IMR-90 (cell line): ENCODE measurements around the gene ZCCHC24. TPM values are rescaled to one million over a fixed set of nuclear protein-coding genes. Genes with fewer than 3 reads are reported as not detected.

ENCODE experiments used
- ATAC-seq: fragments of 200-7000 bp; cut with Tn5 transposase; 2 replicates; pipeline ENCODE4 v1.9.1; 2020; ENCODE audit warnings: low read depth, mild to moderate bottlenecking, moderate library complexity
- BruUV-seq: library from RNA; stranded (reverse); fragments of 400-500 nt; replicated peaks from 2 replicates; lab custom pipeline; 2021; lab: Mats Ljungman, UMichigan
- CTCF ChIA-PET: fragments of 300-600 bp; formaldehyde crosslinking; extraction: SDS; loops from one replicate; lab custom pipeline; 2021; ENCODE audit warnings: antibody characterized with exemption; lab: Yijun Ruan, JAX
- POLR2A ChIA-PET: fragments of 300-600 bp; sonication (Branson Sonifier 250); formaldehyde crosslinking; loops from one replicate; lab custom pipeline; 2022; ENCODE audit warnings: antibody characterized with exemption; ENCODE audit not compliant: unreplicated experiment; lab: Charles Lee
- DNase-seq: peaks from one replicate; pipeline ENCODE4 v3.0.0; 2013
- H2AFZ ChIP-seq: replicated peaks from 2 replicates; pipeline ENCODE3; 2013; ENCODE audit warnings: low read length, mild to moderate bottlenecking; ENCODE audit not compliant: poor library complexity
- H2AK5ac ChIP-seq: 2 replicates; pipeline ENCODE4 v1.6.1; 2013; ENCODE audit warnings: low read depth, low read length, inconsistent platforms
- H2AK9ac ChIP-seq: replicated peaks from 2 replicates; pipeline ENCODE3; 2013; ENCODE audit warnings: mild to moderate bottlenecking, low read depth, low read length, moderate library complexity; ENCODE audit not compliant: poor library complexity
- H2BK120ac ChIP-seq: 2 replicates; pipeline ENCODE4 v1.6.1; 2013; ENCODE audit warnings: low read depth, low read length, inconsistent platforms
- H2BK15ac ChIP-seq: 3 replicates; pipeline ENCODE4 v1.6.1; 2013; ENCODE audit warnings: low read depth, low read length, inconsistent platforms
- H2BK20ac ChIP-seq: 2 replicates; pipeline ENCODE4 v1.6.1; 2013; ENCODE audit warnings: low read depth, mild to moderate bottlenecking, inconsistent platforms, low read length, moderate library complexity
- H2BK5ac ChIP-seq: 2 replicates; pipeline ENCODE4 v1.6.1; 2013; ENCODE audit warnings: mild to moderate bottlenecking, low read depth, low read length, inconsistent platforms; ENCODE audit not compliant: poor library complexity, severe bottlenecking
- H3K14ac ChIP-seq: replicated peaks from 2 replicates; pipeline ENCODE4 v1.6.1; 2013; ENCODE audit warnings: low read depth, low read length, inconsistent platforms
- H3K18ac ChIP-seq: 2 replicates; pipeline ENCODE4 v1.6.1; 2013; ENCODE audit warnings: low read depth, low read length, control low read depth
- H3K23ac ChIP-seq: 2 replicates; pipeline ENCODE4 v1.6.1; 2013; ENCODE audit warnings: low read depth, low read length, inconsistent platforms
- H3K27ac ChIP-seq: 2 replicates; pipeline ENCODE4 v1.5.1; 2013; ENCODE audit warnings: mild to moderate bottlenecking, control low read depth, low read length; ENCODE audit not compliant: insufficient read depth
- H3K27me3 ChIP-seq: 2 replicates; pipeline ENCODE4 v1.6.1; 2013; ENCODE audit warnings: low read length; ENCODE audit not compliant: control insufficient read depth, insufficient read depth
- H3K36me3 ChIP-seq: 2 replicates; pipeline ENCODE4 v1.6.1; 2013; ENCODE audit warnings: low read length, mixed read lengths; ENCODE audit not compliant: control insufficient read depth, insufficient read depth
- H3K4ac ChIP-seq: 2 replicates; pipeline ENCODE4 v1.6.1; 2013; ENCODE audit warnings: low read depth, low read length, inconsistent platforms
- H3K4me1 ChIP-seq: 2 replicates; pipeline ENCODE4 v1.6.1; 2013; ENCODE audit warnings: low read length, mixed read lengths; ENCODE audit not compliant: control insufficient read depth, insufficient read depth
- H3K4me2 ChIP-seq: 2 replicates; pipeline ENCODE4 v1.6.1; 2013; ENCODE audit warnings: low read depth, mild to moderate bottlenecking, control low read depth, low read length, moderate library complexity
- H3K4me3 ChIP-seq: 2 replicates; pipeline ENCODE4 v1.5.1; 2013; ENCODE audit warnings: low read depth, mild to moderate bottlenecking, control low read depth, low read length, moderate library complexity; ENCODE audit not compliant: insufficient read depth
- H3K56ac ChIP-seq: 2 replicates; pipeline ENCODE4 v1.6.1; 2013; ENCODE audit warnings: low read length, inconsistent platforms; ENCODE audit not compliant: insufficient read depth; ENCODE audit errors: extremely low read depth
- H3K79me1 ChIP-seq, 2 experiments: 2 replicates each; pipeline ENCODE4 v1.6.1; 2013; ENCODE audit warnings: low read length in 2 of 2, inconsistent platforms in 1 of 2, low read depth in 1 of 2
- H3K9ac ChIP-seq: 2 replicates; pipeline ENCODE4 v1.6.1; 2013; ENCODE audit warnings: low read depth, low read length, control low read depth
- H3K9me1 ChIP-seq: 2 replicates; pipeline ENCODE4 v1.6.1; 2013; ENCODE audit warnings: low read length, inconsistent platforms; ENCODE audit not compliant: insufficient read depth
- H3K9me3 ChIP-seq: 2 replicates; pipeline ENCODE4 v1.6.1; 2013; ENCODE audit warnings: low read length; ENCODE audit not compliant: control insufficient read depth, insufficient read depth
- H4K20me1 ChIP-seq: 2 replicates; pipeline ENCODE4 v1.6.1; 2013; ENCODE audit warnings: low read length, inconsistent platforms; ENCODE audit not compliant: insufficient read depth
- H4K5ac ChIP-seq: 2 replicates; pipeline ENCODE4 v1.6.1; 2013; ENCODE audit warnings: mild to moderate bottlenecking, low read depth, low read length, control low read depth
- H4K8ac ChIP-seq, 2 experiments: 2 replicates each; pipeline ENCODE4 v1.6.1; 2013; ENCODE audit warnings: low read depth in 2 of 2, low read length in 2 of 2, control low read depth in 1 of 2, inconsistent platforms in 1 of 2
- H4K91ac ChIP-seq: 2 replicates; pipeline ENCODE4 v1.6.1; 2013; ENCODE audit warnings: low read depth, low read length, inconsistent platforms; ENCODE audit not compliant: insufficient read depth
- BHLHE40 ChIP-seq: fragments of 150-350 bp; IDR thresholded peaks from 2 replicates; pipeline ENCODE4 v1.6.1; 2016; ENCODE audit warnings: mild to moderate bottlenecking, low read depth, low read length
- CHD1 ChIP-seq: IDR thresholded peaks from 2 replicates; pipeline ENCODE4 v1.6.1; 2012; ENCODE audit warnings: low read depth, low read length, improper control_type of control experiment
- MAZ ChIP-seq: IDR thresholded peaks from 2 replicates; pipeline ENCODE4 v1.6.1; 2012; ENCODE audit warnings: low read depth, mild to moderate bottlenecking, low read length, improper control_type of control experiment, moderate library complexity, borderline replicate concordance
- NFE2L2 ChIP-seq: fragments of 150-350 bp; IDR thresholded peaks from 2 replicates; pipeline ENCODE4 v1.6.1; 2016; ENCODE audit warnings: low read depth, mild to moderate bottlenecking, low read length
- POLR2A ChIP-seq: IDR thresholded peaks from 2 replicates; pipeline ENCODE4 v1.6.1; 2012; ENCODE audit warnings: mild to moderate bottlenecking, low read depth, low read length
- WGBS, 2 experiments: methylation state at CpG; one replicate each; pipeline versions ENCODE4 v1.1.5 to v1.1.7; 2013; ENCODE audit warnings: missing lambda C conversion rate in 2 of 2; ENCODE audit not compliant: insufficient read length in 1 of 2; ENCODE audit errors: extremely low coverage in 2 of 2; 5-methylcytosine and 5-hydroxymethylcytosine counted together
- dilution Hi-C: fragments of 300-500 bp; cut with HindIII; formaldehyde crosslinking; loops from one replicate; pipeline ENCODE4 v1.14.3; 2018; ENCODE audit warnings: low sequenced_read_pairs; ENCODE audit not compliant: unreplicated experiment
- in situ Hi-C: fragments of 300-500 bp; cut with MboI; formaldehyde crosslinking; loops from 3 replicates; pipeline ENCODE4 v1.14.3; 2019; ENCODE audit warnings: low sequenced_read_pairs, inconsistent platforms, mixed read lengths
- intact Hi-C: fragments of 100-400 bp; cut with micrococcal nuclease; formaldehyde crosslinking; loops from 2 replicates; pipeline ENCODE4 v1.10.0; 2022
- polyA plus RNA-seq, 3 experiments: library from polyadenylated mRNA; depleted of rRNA; stranded (reverse); fragments of >200 nt; gene quantifications; 2 replicates each; pipeline ENCODE4 v1.2.3, GENCODE V29; 2012; ENCODE audit warnings: low replicate concordance in 1 of 3
- total RNA-seq: library from RNA; depleted of rRNA; stranded (reverse); fragments of >200 nt; gene quantifications from 2 replicates; pipeline ENCODE4 v1.2.3, GENCODE V29; 2012
- TF ChIP-seq, protein P1 (sequence below): conservative IDR thresholded peaks from 2 replicates; pipeline ENCODE4 v1.5.1; 2012; ENCODE audit warnings: mild to moderate bottlenecking, low read depth, low read length, improper control_type of control experiment

The ZCCHC24 gene
- total and polyA plus RNA-seq, 2 of the 4 experiments (the other 2 are of a cell fraction): 15.1 to 25.9 TPM

DNA sequence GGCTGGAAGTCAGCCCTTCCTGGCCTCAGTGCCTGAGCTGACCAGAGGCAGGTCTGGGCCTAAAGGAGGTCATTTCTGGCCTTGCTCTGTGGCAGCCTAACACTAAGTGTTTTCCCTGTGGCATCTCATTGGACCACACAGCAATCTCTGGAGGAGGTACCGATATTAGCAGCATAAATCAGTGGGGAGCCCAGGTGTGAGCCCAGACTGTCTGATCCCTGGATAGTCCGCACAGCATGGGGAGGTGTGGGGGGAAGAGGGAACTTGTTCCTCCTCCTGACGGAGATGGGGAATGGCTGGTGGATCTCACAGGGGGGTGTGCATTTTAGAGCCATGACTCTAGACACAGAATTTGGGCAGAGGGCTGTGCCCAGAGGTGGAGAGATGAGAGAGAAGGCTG, 109.1 kb downstream of the ZCCHC24 start:
- Histone ChIP-seq H4K5ac (no peak overlapping the region; the same call in 1 of the 2 replicates), H3K18ac (no peak overlapping the region), H3K56ac (no peak overlapping the region), H2AK5ac (peak overlapping the region; percentile 92; the same call in 1 of the 2 replicates), H3K4me2 (no peak overlapping the region), H3K9me3 (no peaks in the 10 kb centered on the region), H3K4me3 (no peak overlapping the region), H3K27ac (no peak overlapping the region), H3K36me3 (no peaks in the 10 kb centered on the region), H2BK15ac (peak overlapping the region; percentile 52; the same call in 2 of the 3 replicates), H3K14ac (no peak overlapping the region), H3K23ac (no peak overlapping the region), H2BK20ac (peak overlapping the region; percentile 59), H4K20me1 (no peaks in the 10 kb centered on the region), H4K8ac (no peak overlapping the region; a peak in 1 of 4 replicates), H3K9me1 (peaks cover 15% of the 10 kb centered on the region), H2BK120ac (peak overlapping the region; percentile 98), H3K9ac (no peak overlapping the region), H3K79me1 (no peaks in the 10 kb centered on the region; a peak in 1 of 4 replicates), H3K4ac (peak overlapping the region; percentile 98), H3K4me1 (peaks cover 8% of the 10 kb centered on the region; the same call in 1 of the 2 replicates), H3K27me3 (no peaks in the 10 kb centered on the region), H2BK5ac (peak overlapping the region; percentile 71), H2AFZ (peak overlapping the region; percentile 71), H4K91ac (peak overlapping the region; percentile 38; the same call in 1 of the 2 replicates), H2AK9ac (peak overlapping the region; percentile 7)
- ATAC-seq (no peak), DNase-seq (no peak)
- no TSS peak for BruUV-seq
- whole genome bisulfite sequencing, 2 experiments: no CpG with 5 or more reads among the region's 3 CpGs
- POLR2A ChIA-PET: no interaction called here
- dilution Hi-C loops: no loop called here
- CTCF ChIA-PET: interaction anchor here (0.6 kb wide), 1 partner anchor 430 kb away, joined by 7 read pairs; no protein-coding TSS in a partner anchor
- intact Hi-C loops: no loop called here
- no peak for TF ChIP-seq POLR2A
- no peak for TF ChIP-seq NFE2L2
- TF ChIP-seq MAZ: no peak
- TF ChIP-seq BHLHE40: no peak
- TF ChIP-seq, protein P1, sequence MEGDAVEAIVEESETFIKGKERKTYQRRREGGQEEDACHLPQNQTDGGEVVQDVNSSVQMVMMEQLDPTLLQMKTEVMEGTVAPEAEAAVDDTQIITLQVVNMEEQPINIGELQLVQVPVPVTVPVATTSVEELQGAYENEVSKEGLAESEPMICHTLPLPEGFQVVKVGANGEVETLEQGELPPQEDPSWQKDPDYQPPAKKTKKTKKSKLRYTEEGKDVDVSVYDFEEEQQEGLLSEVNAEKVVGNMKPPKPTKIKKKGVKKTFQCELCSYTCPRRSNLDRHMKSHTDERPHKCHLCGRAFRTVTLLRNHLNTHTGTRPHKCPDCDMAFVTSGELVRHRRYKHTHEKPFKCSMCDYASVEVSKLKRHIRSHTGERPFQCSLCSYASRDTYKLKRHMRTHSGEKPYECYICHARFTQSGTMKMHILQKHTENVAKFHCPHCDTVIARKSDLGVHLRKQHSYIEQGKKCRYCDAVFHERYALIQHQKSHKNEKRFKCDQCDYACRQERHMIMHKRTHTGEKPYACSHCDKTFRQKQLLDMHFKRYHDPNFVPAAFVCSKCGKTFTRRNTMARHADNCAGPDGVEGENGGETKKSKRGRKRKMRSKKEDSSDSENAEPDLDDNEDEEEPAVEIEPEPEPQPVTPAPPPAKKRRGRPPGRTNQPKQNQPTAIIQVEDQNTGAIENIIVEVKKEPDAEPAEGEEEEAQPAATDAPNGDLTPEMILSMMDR: no peak
- TF ChIP-seq CHD1: no peak
- in situ Hi-C loops: no loop called here
